Progenitor cell of endocrine pancreas (in vitro differentiated cells): ENCODE results near the gene NDRG2. TPM values are rescaled to one million over a fixed set of nuclear protein-coding genes. Genes with fewer than 3 reads are reported as not detected.

Experiments used
- DNase-seq: peaks from one replicate; pipeline ENCODE4 v3.0.0; 2021; ENCODE audit warnings: low spot score; ENCODE audit not compliant: unreplicated experiment
- H3K27ac Mint-ChIP-seq: 2 replicates; pipeline ENCODE4 v1.8.0; 2021; ENCODE audit warnings: mild to moderate bottlenecking, moderate library complexity, mixed read lengths
- H3K27me3 Mint-ChIP-seq: 2 replicates; pipeline ENCODE4 v1.8.0; 2021; ENCODE audit warnings: mixed read lengths
- H3K36me3 Mint-ChIP-seq: 2 replicates; pipeline ENCODE4 v1.8.0; 2022; ENCODE audit warnings: mixed read lengths; ENCODE audit not compliant: insufficient read depth
- H3K4me1 Mint-ChIP-seq: 2 replicates; pipeline ENCODE4 v1.8.0; 2021; ENCODE audit warnings: low read depth, mixed read lengths
- H3K4me3 Mint-ChIP-seq: 2 replicates; pipeline ENCODE4 v1.8.0; 2021; ENCODE audit warnings: low read depth, mild to moderate bottlenecking, moderate library complexity, mixed read lengths
- H3K9me3 Mint-ChIP-seq: 2 replicates; pipeline ENCODE4 v1.8.0; 2021; ENCODE audit warnings: low read depth, mixed read lengths
- total RNA-seq: library from RNA; stranded (reverse); gene quantifications from 2 replicates; pipeline ENCODE4 v1.2.1, GENCODE V29; 2021
- TF ChIP-seq, protein P1 (sequence below): fragments of 200-600 bp; sonication (generic); IDR thresholded peaks from one replicate; pipeline ENCODE4 v1.5.0; 2021; ENCODE audit warnings: antibody characterized with exemption, mild to moderate bottlenecking; ENCODE audit not compliant: unreplicated experiment

Gene NDRG2
- total RNA-seq, 1 donor from 2014 or later = 61.5 TPM

DNA sequence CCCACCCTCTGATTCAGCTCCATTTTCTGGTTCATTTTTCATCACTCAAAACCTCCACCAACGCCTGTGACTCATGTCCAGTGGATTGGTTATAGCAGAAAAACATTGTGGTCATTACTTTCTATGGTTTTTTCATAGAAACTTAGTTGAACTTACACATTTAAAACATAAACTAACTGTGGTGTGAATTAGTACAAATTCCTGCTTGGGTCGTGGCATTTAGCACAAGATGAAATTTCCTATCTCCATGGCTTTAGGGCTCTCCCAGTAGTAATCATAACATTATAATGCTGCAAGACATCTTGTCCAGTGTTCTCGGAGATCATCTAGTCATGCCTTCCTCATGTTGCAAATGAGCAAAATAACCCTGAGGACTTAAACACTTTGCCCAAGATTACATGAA, 24.4 kb upstream of the NDRG2 start:
- Mint-ChIP-seq H3K27ac (no peak overlapping the region), H3K36me3 (no peaks in the 10 kb centered on the region), H3K4me1 (peaks cover 13% of the 10 kb centered on the region), H3K27me3 (peaks cover 9% of the 10 kb centered on the region), H3K9me3 (no peaks in the 10 kb centered on the region), H3K4me3 (no peak overlapping the region)
- DNase-seq = no peak
- TF ChIP-seq, protein P1, sequence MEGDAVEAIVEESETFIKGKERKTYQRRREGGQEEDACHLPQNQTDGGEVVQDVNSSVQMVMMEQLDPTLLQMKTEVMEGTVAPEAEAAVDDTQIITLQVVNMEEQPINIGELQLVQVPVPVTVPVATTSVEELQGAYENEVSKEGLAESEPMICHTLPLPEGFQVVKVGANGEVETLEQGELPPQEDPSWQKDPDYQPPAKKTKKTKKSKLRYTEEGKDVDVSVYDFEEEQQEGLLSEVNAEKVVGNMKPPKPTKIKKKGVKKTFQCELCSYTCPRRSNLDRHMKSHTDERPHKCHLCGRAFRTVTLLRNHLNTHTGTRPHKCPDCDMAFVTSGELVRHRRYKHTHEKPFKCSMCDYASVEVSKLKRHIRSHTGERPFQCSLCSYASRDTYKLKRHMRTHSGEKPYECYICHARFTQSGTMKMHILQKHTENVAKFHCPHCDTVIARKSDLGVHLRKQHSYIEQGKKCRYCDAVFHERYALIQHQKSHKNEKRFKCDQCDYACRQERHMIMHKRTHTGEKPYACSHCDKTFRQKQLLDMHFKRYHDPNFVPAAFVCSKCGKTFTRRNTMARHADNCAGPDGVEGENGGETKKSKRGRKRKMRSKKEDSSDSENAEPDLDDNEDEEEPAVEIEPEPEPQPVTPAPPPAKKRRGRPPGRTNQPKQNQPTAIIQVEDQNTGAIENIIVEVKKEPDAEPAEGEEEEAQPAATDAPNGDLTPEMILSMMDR = no peak

DNA sequence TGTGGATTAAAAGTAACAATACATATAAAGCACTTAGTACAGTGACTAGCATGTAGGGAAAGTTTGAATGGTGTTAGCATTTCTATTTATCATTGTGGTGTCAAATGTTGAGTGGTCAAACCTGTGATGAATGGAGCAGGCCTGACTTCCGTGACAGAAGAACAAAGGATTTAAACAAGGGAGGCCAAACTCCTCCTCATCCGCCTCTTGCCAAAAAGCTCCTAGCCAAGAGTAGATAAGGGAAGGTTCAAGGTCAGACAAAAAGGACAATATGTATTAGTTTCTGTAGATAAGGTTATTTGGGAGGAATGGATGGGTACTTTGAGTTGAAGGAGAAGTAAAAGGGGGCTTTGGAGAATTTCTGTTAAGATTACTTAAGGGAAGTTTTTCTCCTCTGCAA, 23.8 kb upstream of the NDRG2 start:
- no peaks in the 10 kb centered on the region for H3K36me3 Mint-ChIP-seq
- TF ChIP-seq, protein P1 = no peak
- no peak overlapping the region for H3K27ac Mint-ChIP-seq
- no peak overlapping the region for H3K4me3 Mint-ChIP-seq
- no peaks in the 10 kb centered on the region for H3K9me3 Mint-ChIP-seq
- peaks cover 7% of the 10 kb centered on the region for H3K4me1 Mint-ChIP-seq
- peaks cover 11% of the 10 kb centered on the region for H3K27me3 Mint-ChIP-seq
- no peak for DNase-seq

DNA sequence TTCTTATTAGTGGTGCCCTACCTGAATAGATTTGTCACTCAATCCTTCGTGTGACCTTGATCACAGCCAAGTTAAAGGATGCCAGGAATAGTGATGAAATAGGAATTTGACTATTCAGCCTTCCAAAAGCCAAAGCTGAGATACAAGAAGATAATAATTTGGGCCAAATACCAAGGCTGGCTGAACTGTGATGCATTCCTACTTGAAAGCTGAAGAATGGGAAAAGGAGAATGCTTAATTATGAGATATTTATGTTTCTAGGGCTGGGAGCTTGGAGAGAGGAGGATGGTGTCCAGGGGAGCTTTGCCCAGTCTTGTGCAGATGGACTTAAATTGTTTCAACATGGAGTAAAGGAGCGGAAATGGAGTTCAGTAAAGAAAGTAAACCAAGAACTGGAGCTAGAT, 22.5 kb upstream of the NDRG2 start:
- TF ChIP-seq, protein P1 = no peak
- H3K27ac Mint-ChIP-seq = no peak overlapping the region
- H3K27me3 Mint-ChIP-seq = peaks cover 16% of the 10 kb centered on the region
- no peaks in the 10 kb centered on the region for H3K36me3 Mint-ChIP-seq
- H3K4me3 Mint-ChIP-seq = no peak overlapping the region
- peaks cover 5% of the 10 kb centered on the region for H3K4me1 Mint-ChIP-seq
- DNase-seq = no peak
- no peaks in the 10 kb centered on the region for H3K9me3 Mint-ChIP-seq

DNA sequence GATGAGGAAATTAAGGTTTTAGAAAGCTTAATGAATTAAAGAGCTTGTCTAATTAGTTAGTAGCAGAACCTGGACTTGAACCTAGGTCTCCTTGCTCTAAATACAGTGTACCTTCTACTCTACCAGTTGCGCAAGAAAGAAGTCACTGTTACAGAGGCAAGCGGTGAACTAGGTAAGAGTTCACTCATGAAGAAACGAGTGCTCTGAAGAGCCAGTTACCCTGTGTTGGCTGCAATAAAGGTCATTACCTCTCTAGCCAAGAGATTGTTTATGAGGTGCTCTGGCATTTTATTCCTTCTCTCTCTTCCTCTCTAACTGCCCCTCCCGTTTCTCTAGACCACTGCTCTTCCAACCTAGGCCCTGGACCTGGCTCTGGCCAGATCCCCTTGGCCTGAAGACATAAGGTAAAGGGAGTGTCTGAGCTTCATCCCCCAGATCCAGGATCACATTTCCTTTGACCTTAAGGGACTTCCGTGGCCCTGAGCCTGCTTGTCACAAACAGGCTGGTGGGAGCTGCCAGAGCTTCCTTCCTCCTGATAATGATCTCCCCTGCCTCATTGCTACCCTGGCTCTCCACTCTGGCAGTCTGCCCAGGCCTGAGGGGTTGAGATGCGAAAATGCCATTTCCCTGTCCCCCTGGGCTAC, 19.2 kb upstream of the NDRG2 start:
- TF ChIP-seq, protein P1 = no peak
- H3K9me3 Mint-ChIP-seq = no peaks in the 10 kb centered on the region
- no peak overlapping the region for H3K4me3 Mint-ChIP-seq
- peaks cover 20% of the 10 kb centered on the region for H3K27me3 Mint-ChIP-seq
- no peak overlapping the region for H3K27ac Mint-ChIP-seq
- H3K4me1 Mint-ChIP-seq = peaks cover 14% of the 10 kb centered on the region
- no peak for DNase-seq
- H3K36me3 Mint-ChIP-seq = no peaks in the 10 kb centered on the region

DNA sequence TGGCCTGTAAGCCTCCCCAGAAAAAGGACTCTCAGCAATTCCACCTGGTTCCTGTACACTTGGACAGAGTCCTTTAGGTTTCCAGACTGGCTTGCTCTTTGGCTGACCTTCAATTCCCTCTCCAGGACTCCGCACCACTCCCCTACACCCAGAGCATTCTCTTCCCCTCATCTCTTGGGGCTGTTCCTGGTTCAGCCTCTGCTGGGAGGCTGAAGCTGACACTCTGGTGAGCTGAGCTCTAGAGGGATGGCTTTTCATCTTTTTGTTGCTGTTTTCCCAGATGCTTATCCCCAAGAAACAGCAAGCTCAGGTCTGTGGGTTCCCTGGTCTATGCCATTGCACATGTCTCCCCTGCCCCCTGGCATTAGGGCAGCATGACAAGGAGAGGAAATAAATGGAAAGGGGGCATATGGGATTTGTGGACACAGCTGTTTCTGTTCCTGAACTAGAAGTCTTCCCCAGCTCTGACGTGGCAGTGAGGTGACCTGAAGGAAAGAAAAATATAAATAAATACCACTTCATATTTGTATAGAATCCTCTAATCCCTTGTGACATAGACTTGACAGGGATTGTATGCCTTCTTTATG, 18.6 kb upstream of the NDRG2 start:
- H3K4me3 Mint-ChIP-seq = no peak overlapping the region
- no peak for DNase-seq
- TF ChIP-seq, protein P1 = no peak
- H3K36me3 Mint-ChIP-seq = no peaks in the 10 kb centered on the region
- no peaks in the 10 kb centered on the region for H3K9me3 Mint-ChIP-seq
- H3K27me3 Mint-ChIP-seq = peaks cover 20% of the 10 kb centered on the region
- H3K4me1 Mint-ChIP-seq = peaks cover 17% of the 10 kb centered on the region
- no peak overlapping the region for H3K27ac Mint-ChIP-seq
